ENCODE measurements around the gene DIAPH1.

DIAPH1 gene

GRCh38 chr5:141507387-141508091, 111.3 kb downstream of the DIAPH1 start:
- Histone ChIP-seq H3K36me3 (ENCODE audit: control insufficient read depth, insufficient read depth, low read length) (no peaks in the 10 kb centered on the region), H3K27me3 (ENCODE audit: control insufficient read depth, insufficient read depth, low read length) (no peaks in the 10 kb centered on the region), H3K4me3 (ENCODE audit: low read length) (no peak overlapping the region), H3K27ac (ENCODE audit: low read length) (no peak overlapping the region), H3K4me1 (ENCODE audit: control insufficient read depth, insufficient read depth, low read length) (no peaks in the 10 kb centered on the region; the same call in 1 of the 2 replicates), H3K9me3 (ENCODE audit: control insufficient read depth, insufficient read depth, low read length) (no peaks in the 10 kb centered on the region)
- no peak for DNase-seq (ENCODE audit: low read depth, low spot score)
- WGBS (ENCODE audit: insufficient coverage, insufficient read length) = no CpG with 5 or more reads among the region's 11 CpGs

GRCh38 chr5:141506381-141507155, 112.2 kb downstream of the DIAPH1 start:
- Histone ChIP-seq H3K27ac (ENCODE audit: low read length) (no peak overlapping the region), H3K4me3 (ENCODE audit: low read length) (no peak overlapping the region)

DNA sequence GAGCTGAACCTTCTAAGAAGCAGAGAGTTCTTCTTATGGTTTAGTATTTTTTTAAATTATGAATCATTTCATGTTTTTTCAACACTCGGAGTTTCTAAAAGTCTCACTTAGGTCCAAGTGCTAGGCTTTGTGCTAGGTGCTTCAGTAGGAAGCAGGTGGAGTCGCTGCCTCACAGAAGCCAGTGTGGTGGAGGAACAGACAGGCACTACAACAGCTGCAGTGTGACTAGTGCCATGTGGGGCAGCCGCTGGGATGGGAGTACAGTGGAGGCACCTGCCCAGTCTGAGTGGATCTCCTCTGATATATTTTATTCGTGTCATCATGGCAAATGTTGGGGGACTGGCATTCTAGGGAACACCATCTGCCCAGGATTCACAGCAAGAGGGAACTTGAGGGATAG, 114.6 kb downstream of the DIAPH1 start:
- Histone ChIP-seq H3K9me3 (ENCODE audit: control insufficient read depth, insufficient read depth, low read length) (no peaks in the 10 kb centered on the region), H3K27ac (ENCODE audit: low read length) (no peak overlapping the region), H3K4me1 (ENCODE audit: control insufficient read depth, insufficient read depth, low read length) (no peaks in the 10 kb centered on the region), H3K27me3 (ENCODE audit: control insufficient read depth, insufficient read depth, low read length) (no peaks in the 10 kb centered on the region), H3K4me3 (ENCODE audit: low read length) (no peak overlapping the region), H3K36me3 (ENCODE audit: control insufficient read depth, insufficient read depth, low read length) (no peaks in the 10 kb centered on the region)
- WGBS (ENCODE audit: insufficient coverage, insufficient read length) = no CpG with 5 or more reads among the region's 4 CpGs
- DNase-seq (ENCODE audit: low read depth, low spot score) = no peak

More at GRCh38 chr5:141506381-141507155, 112.2 kb downstream of the DIAPH1 start:
- H3K9me3 ChIP-seq (ENCODE audit: control insufficient read depth, insufficient read depth, low read length) = no peaks in the 10 kb centered on the region
- H3K4me1 ChIP-seq (ENCODE audit: control insufficient read depth, insufficient read depth, low read length) = no peaks in the 10 kb centered on the region; the same call in 1 of the 2 replicates
- no CpG with 5 or more reads among the region's 8 CpGs for WGBS (ENCODE audit: insufficient coverage, insufficient read length)
- H3K36me3 ChIP-seq (ENCODE audit: control insufficient read depth, insufficient read depth, low read length) = no peaks in the 10 kb centered on the region
- no peaks in the 10 kb centered on the region for H3K27me3 ChIP-seq (ENCODE audit: control insufficient read depth, insufficient read depth, low read length)
- DNase-seq (ENCODE audit: low read depth, low spot score) = no peak

GRCh38 chr5:141503681-141504080, 115.1 kb downstream of the DIAPH1 start:
- H3K9me3 ChIP-seq (ENCODE audit: control insufficient read depth, insufficient read depth, low read length) = no peaks in the 10 kb centered on the region
- H3K27ac ChIP-seq (ENCODE audit: low read length) = no peak overlapping the region
- no peaks in the 10 kb centered on the region for H3K4me1 ChIP-seq (ENCODE audit: control insufficient read depth, insufficient read depth, low read length)
- no peaks in the 10 kb centered on the region for H3K36me3 ChIP-seq (ENCODE audit: control insufficient read depth, insufficient read depth, low read length)
- no CpG with 5 or more reads among the region's 2 CpGs for WGBS (ENCODE audit: insufficient coverage, insufficient read length)
- H3K4me3 ChIP-seq (ENCODE audit: low read length) = no peak overlapping the region
- no peaks in the 10 kb centered on the region for H3K27me3 ChIP-seq (ENCODE audit: control insufficient read depth, insufficient read depth, low read length)
- DNase-seq (ENCODE audit: low read depth, low spot score) = no peak

- DNase-seq (ENCODE audit: low read depth, low spot score) = no peak
- H3K4me3 ChIP-seq (ENCODE audit: low read length) = no peak overlapping the region
- H3K9me3 ChIP-seq (ENCODE audit: control insufficient read depth, insufficient read depth, low read length) = no peaks in the 10 kb centered on the region
- H3K27me3 ChIP-seq (ENCODE audit: control insufficient read depth, insufficient read depth, low read length) = no peaks in the 10 kb centered on the region
- WGBS (ENCODE audit: insufficient coverage, insufficient read length) = no CpG with 5 or more reads among the region's 7 CpGs
- H3K36me3 ChIP-seq (ENCODE audit: control insufficient read depth, insufficient read depth, low read length) = no peaks in the 10 kb centered on the region
- H3K4me1 ChIP-seq (ENCODE audit: control insufficient read depth, insufficient read depth, low read length) = no peaks in the 10 kb centered on the region
- H3K27ac ChIP-seq (ENCODE audit: low read length) = no peak overlapping the region
Observed at GRCh38 chr5:141501761-141502160, 117.0 kb downstream of the DIAPH1 start.

DNA sequence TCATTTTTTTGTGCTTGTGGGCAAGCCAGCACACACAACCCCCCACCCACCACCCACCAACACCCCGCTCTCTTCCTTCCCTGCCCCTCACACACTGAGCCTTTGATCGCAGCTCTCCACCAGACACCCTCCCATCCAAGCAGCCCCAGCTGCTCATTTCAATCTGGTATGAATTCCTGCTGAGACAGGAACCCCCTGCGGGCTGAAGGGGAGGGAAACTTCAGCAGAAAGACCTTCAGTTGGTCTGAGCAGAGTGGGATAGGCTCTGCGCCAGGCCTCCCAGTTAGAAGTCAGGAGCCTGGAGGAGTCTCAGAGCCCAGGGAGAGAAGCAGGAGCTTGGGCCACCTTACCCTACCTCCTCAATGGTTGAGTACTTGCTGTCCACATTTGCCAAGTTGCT, 122.8 kb downstream of the DIAPH1 start:
- WGBS (ENCODE audit: insufficient coverage, insufficient read length) = no CpG with 5 or more reads among the region's 4 CpGs
- Histone ChIP-seq H3K36me3 (ENCODE audit: control insufficient read depth, insufficient read depth, low read length) (no peaks in the 10 kb centered on the region; the same call in 1 of the 2 replicates), H3K9me3 (ENCODE audit: control insufficient read depth, insufficient read depth, low read length) (no peaks in the 10 kb centered on the region), H3K4me3 (ENCODE audit: low read length) (no peak overlapping the region), H3K4me1 (ENCODE audit: control insufficient read depth, insufficient read depth, low read length) (peaks cover 10% of the 10 kb centered on the region), H3K27ac (ENCODE audit: low read length) (no peak overlapping the region), H3K27me3 (ENCODE audit: control insufficient read depth, insufficient read depth, low read length) (peaks cover 14% of the 10 kb centered on the region; the same call in 1 of the 2 replicates)
- DNase-seq (ENCODE audit: low read depth, low spot score) = no peak

DNA sequence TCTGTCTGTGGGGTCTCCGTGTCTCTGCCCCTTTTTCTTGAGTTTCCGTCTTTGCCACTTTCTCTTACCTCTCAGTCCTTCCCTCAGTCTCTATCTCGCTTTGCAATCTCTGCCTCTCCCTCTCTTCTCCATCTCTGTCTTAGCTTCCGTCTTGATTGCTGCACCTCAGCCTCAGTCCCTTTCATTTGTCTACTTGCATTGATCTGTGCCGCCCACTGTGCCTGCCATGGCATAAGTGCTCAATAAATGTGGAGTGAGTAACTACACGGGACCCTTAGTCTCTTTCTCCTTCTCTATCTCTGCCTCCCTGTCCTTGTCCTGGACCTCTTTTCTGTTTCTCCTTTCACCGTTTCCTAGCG, 123.4 kb downstream of the DIAPH1 start:
- no CpG with 5 or more reads among the region's 8 CpGs for WGBS (ENCODE audit: insufficient coverage, insufficient read length)
- H3K4me1 ChIP-seq (ENCODE audit: control insufficient read depth, insufficient read depth, low read length) = peaks cover 12% of the 10 kb centered on the region
- no peak for DNase-seq (ENCODE audit: low read depth, low spot score)
- H3K36me3 ChIP-seq (ENCODE audit: control insufficient read depth, insufficient read depth, low read length) = no peaks in the 10 kb centered on the region; the same call in 1 of the 2 replicates
- no peak overlapping the region for H3K4me3 ChIP-seq (ENCODE audit: low read length)
- H3K9me3 ChIP-seq (ENCODE audit: control insufficient read depth, insufficient read depth, low read length) = no peaks in the 10 kb centered on the region
- H3K27me3 ChIP-seq (ENCODE audit: control insufficient read depth, insufficient read depth, low read length) = peaks cover 17% of the 10 kb centered on the region; the same call in 1 of the 2 replicates
- no peak overlapping the region for H3K27ac ChIP-seq (ENCODE audit: low read length)

- Histone ChIP-seq H3K27me3 (ENCODE audit: control insufficient read depth, insufficient read depth, low read length) (peaks cover 17% of the 10 kb centered on the region; the same call in 1 of the 2 replicates), H3K4me3 (ENCODE audit: low read length) (peak overlapping the region; percentile 10; the same call in 1 of the 2 replicates), H3K27ac (ENCODE audit: low read length) (no peak overlapping the region), H3K36me3 (ENCODE audit: control insufficient read depth, insufficient read depth, low read length) (no peaks in the 10 kb centered on the region; the same call in 1 of the 2 replicates), H3K9me3 (ENCODE audit: control insufficient read depth, insufficient read depth, low read length) (no peaks in the 10 kb centered on the region), H3K4me1 (ENCODE audit: control insufficient read depth, insufficient read depth, low read length) (peaks cover 12% of the 10 kb centered on the region)
- WGBS (ENCODE audit: insufficient coverage, insufficient read length) = no CpG with 5 or more reads among the region's 22 CpGs
- DNase-seq (ENCODE audit: low read depth, low spot score) = no peak
Observed at GRCh38 chr5:141494761-141495452, 123.9 kb downstream of the DIAPH1 start.

GRCh38 chr5:141493500-141494422, 125.0 kb downstream of the DIAPH1 start:
- Histone ChIP-seq H3K9me3 (ENCODE audit: control insufficient read depth, insufficient read depth, low read length) (no peaks in the 10 kb centered on the region), H3K27ac (ENCODE audit: low read length) (no peak overlapping the region), H3K36me3 (ENCODE audit: control insufficient read depth, insufficient read depth, low read length) (no peaks in the 10 kb centered on the region; the same call in 1 of the 2 replicates), H3K27me3 (ENCODE audit: control insufficient read depth, insufficient read depth, low read length) (peaks cover 17% of the 10 kb centered on the region; the same call in 1 of the 2 replicates), H3K4me3 (ENCODE audit: low read length) (no peak overlapping the region), H3K4me1 (ENCODE audit: control insufficient read depth, insufficient read depth, low read length) (peaks cover 12% of the 10 kb centered on the region)
- WGBS (ENCODE audit: insufficient coverage, insufficient read length) = no CpG with 5 or more reads among the region's 10 CpGs
- no peak for DNase-seq (ENCODE audit: low read depth, low spot score)

All from iPS DF 6.9 (cell line).